Metanephros (tissue), 1 donor: ENCODE data around the gene NDUFA11. TPM values are rescaled to one million over a fixed set of nuclear protein-coding genes. Genes with fewer than 3 reads are reported as not detected.

ENCODE experiments used
- total RNA-seq: library from RNA; depleted of rRNA; stranded (reverse); fragments of >200 nt; gene quantifications from one replicate; pipeline ENCODE4 v1.2.3, GENCODE V29; 2014

NDUFA11 gene
- 134 TPM for total RNA-seq

DNA sequence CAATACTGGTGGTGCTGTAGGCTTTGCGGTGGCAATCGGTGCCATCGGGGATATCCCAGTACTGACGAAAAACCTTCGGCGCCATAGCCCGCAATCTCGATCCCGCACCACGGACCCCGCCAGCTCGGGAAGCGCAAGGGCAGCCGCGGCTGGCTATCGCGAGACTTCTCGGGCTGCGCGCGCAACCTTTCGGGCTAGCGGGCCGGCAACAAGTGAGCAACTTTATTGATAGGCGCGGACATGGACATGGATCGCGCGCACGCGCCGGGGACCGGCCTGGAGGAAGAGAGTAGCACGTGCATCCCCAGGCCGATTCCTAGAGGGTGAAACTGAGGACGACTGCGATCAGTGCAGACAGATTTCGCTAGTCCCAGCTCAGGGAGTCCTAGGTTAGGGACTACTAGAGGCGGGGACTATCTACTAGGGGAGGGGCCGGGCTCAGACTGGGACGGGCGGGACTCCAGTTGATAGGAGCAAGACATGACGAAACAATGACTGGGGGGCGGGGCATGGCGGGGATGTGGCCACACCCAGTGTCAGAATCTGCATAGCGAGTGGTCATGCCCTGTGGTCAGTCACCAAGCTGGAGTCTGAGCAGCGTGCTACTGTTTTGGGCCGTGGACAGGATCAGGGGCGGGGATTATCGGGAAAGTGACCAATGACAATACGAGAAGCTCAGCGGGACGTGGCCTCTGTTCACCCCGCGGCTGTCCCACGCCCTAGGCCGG is at the start of gene NDUFA11:
Gene NDUFA11 (minus strand): TSS at position 167 of the 728 bp plus-strand sequence. CDS start 82 bp downstream, at position 85.

DNA sequence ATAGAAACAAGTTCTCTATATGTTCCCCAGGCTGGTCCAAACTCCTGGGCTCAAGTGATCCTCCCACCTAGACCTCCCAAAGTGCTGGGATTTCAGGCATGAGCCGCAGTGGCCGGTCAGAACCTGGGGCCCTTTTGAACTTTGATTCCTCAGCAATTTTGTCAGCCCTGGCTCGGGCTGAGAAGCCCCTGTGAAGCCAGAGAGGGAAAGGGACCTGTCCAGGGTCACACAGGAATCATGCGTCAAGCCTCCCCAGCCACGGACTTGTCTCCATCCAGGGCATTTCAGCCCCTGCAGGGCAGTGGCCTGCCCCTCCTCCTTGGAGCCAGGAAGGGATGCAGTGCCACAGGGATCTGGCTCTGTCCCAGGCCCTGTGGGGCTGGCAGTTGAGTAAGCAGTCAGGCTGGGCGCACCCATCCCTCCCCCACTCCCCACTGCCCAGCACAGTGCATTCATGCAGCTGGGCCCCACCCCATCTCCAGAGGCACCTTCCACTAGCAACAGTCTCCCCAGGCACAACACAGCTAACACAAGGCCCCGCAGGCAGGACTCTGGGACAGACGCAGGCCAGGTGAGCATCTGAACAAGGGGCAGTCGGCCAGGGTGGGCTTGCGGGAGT is 10.3 kb upstream of the NDUFA11 start, which contains the start of gene CAPS:
Gene CAPS (plus strand): TSS at position 516 of the 619 bp plus-strand sequence. CDS start 153 bp downstream, outside the sequence.

DNA sequence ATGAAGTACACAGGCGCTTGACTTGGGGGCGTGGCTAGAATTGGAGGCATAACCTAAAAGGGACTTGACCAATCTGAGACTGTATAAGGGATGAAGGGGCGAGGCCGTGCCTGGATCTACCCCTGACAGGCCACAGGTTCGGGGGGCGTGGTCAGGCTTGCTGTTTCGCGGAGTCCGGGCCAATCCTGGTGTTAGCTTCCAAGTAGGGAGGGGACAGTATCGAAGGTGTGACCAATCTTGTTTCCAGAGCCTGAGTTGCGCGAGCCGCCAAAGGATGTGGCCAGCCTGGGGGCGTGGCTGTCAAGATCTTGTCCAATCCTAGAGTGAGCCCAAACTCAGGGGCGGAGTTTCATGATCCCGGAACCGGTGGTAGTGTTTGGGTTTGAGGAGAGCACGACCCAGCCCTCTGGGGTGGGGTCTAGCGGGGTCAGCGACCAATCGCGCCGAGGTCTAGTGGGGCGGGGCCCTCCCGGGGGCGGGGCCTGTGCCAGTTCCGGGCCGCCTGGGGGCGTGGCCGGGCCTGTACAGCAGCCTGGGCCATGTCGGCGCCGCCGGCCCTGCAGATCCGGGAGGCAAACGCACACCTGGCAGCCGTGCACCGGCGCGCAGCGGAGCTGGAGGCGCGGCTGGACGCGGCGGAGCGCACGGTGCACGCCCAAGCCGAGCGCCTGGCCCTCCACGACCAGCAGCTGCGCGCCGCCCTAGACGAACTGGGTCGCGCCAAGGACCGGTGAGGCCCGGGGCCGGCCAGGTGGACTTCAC is 943 bp upstream of the NDUFA11 start, which contains the start of gene VMAC:
Gene VMAC (plus strand): TSS at position 521 of the 762 bp plus-strand sequence. CDS start 19 bp downstream, at position 540.

DNA sequence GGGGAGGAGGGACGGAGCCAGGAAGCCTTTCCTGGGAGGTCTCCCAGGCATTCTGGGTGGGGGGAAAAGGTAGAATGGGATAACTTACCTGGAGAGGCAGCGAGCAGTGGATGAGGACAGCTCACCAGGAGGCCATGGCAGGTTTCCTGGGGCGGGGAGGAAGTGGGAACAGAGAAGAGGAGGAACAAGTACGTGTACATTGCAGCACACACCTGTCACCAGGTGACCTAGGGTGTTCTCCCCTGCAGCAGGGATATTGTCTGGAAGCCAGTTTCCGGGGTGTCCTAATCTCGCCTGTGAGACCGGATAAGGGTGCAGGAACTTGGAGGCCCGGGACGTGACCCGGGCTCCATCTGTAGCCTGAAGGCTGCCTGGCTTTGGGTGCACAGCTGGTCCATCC is 52.3 kb downstream of the NDUFA11 start, which contains the start of gene FUT3:
Gene FUT3 (minus strand): TSS at position 148 of the 400 bp plus-strand sequence.

Other genes with a start within 250 kb of the NDUFA11 start
- 90.4 TPM for gene MICOS13, start 223.3 kb downstream of the NDUFA11 start, total RNA-seq
- gene HSD11B1L, start 222.8 kb downstream of the NDUFA11 start, total RNA-seq, result 12.6 TPM
- 754 TPM for gene RPL36, start 213.5 kb downstream of the NDUFA11 start, total RNA-seq
- 83.1 TPM for gene LONP1, start 183.6 kb downstream of the NDUFA11 start, total RNA-seq
- not detected for gene CATSPERD, start 183.2 kb downstream of the NDUFA11 start, total RNA-seq
- gene PRR22, start 119.0 kb downstream of the NDUFA11 start, total RNA-seq, result 1.1 TPM
- 31.2 TPM for gene DUS3L, start 112.6 kb downstream of the NDUFA11 start, total RNA-seq
- 2.9 TPM for gene NRTN, start 98.7 kb downstream of the NDUFA11 start, total RNA-seq
- 19.0 TPM for gene FUT6, start 64.1 kb downstream of the NDUFA11 start, total RNA-seq
- 0.41 TPM for gene FUT3, start 52.3 kb downstream of the NDUFA11 start, total RNA-seq
- gene FUT5, start 33.2 kb downstream of the NDUFA11 start, total RNA-seq, result not detected
- 13.4 TPM for gene VMAC, start 1.1 kb upstream of the NDUFA11 start, total RNA-seq
- gene CAPS, start 10.5 kb upstream of the NDUFA11 start, total RNA-seq, result 59.2 TPM
- 59.0 TPM for gene RANBP3, start 74.3 kb upstream of the NDUFA11 start, total RNA-seq
- gene RFX2, start 206.7 kb upstream of the NDUFA11 start, total RNA-seq, result 11.1 TPM
- not detected for gene ACSBG2, start 231.9 kb upstream of the NDUFA11 start, total RNA-seq